Endometrium (tissue), 2 donors: ENCODE data around the gene ZNF423.
"Not testable (repeated sequence)": the region's sequence is repeated elsewhere in the genome, so short reads cannot be mapped to it uniquely, and the experiment has no call there.

Experiments used
- FAIRE-seq: peaks from 2 replicates; lab custom pipeline; 2012; peaks lifted over from hg19 to GRCh38; lab: Jason Lieb, UNC
- donor health status: control.
- donor health status: control.

Gene ZNF423

GRCh38 chr16:49510654-49511305 lies 345.1 kb downstream of the ZNF423 start:
- no peak for FAIRE-seq

- no peak for FAIRE-seq
These were observed 345.8 kb downstream of the ZNF423 start for GRCh38 chr16:49510141-49510540.

DNA sequence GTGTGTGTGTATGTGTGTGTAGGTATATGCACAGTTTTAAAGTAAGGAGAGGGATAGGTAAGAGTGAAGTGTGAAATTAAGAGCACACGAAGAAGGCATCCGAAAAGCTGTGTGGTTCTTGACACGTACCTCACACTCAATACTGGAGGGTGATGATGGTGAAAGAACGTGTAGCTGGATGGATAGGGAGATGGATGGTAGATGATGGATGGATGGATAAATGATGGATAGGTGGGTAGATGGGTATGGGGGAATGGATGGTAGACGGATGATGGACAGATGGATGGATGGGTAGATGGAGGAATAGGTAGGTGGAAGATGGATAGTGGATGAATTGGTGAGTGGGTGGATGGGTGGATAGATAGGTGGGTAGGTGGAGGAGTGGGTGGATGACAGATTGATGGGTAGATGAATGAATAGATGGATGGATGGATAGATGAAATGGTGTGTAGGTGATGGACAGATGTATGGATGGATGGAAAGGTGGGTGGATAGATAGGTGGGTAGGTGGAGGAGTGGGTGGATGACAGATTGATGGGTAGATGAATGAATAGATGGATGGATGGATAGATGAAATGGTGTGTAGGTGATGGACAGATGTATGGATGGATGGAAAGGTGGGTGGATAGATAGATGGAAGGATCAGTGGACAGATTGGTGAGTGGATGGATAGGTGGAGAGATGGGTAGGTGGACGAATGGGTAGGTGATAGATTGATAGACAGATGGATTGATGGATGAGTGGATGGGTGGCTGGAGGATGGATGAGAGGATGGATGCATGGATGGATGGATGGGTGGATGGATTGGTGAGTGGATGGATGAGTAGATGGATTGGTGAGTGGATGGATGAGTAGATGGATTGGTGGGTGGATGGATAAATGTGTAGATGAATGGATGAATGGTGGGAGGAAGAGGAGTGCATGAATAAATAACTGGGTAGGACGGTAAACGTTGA lies 349.6 kb downstream of the ZNF423 start:
- not testable (repeated sequence) for FAIRE-seq

DNA sequence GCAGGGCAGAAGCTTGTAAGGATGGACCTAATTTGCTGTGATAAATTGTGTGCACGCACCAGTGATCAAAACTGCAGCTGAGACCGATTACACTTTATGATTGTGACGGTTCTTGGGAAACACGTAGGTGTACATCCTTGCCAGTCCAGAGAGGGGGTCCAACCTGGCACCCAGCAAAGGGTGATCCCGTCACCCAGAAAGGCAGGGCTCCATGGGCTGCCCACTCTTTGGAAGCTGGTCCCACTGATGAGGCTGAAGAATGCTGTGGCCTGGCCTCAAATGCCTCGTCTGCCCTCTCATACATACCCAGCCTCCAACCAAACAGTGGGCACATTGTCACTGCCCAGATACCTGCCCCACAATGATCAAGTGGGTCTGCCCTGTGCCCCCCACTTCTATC lies 350.4 kb downstream of the ZNF423 start:
- FAIRE-seq: no peak

- FAIRE-seq: no peak
These were observed 351.3 kb downstream of the ZNF423 start for GRCh38 chr16:49504626-49505025.

- no peak for FAIRE-seq
These were observed 351.9 kb downstream of the ZNF423 start for GRCh38 chr16:49504023-49504364.

- FAIRE-seq: no peak
These were observed 352.5 kb downstream of the ZNF423 start for GRCh38 chr16:49503256-49504022.

DNA sequence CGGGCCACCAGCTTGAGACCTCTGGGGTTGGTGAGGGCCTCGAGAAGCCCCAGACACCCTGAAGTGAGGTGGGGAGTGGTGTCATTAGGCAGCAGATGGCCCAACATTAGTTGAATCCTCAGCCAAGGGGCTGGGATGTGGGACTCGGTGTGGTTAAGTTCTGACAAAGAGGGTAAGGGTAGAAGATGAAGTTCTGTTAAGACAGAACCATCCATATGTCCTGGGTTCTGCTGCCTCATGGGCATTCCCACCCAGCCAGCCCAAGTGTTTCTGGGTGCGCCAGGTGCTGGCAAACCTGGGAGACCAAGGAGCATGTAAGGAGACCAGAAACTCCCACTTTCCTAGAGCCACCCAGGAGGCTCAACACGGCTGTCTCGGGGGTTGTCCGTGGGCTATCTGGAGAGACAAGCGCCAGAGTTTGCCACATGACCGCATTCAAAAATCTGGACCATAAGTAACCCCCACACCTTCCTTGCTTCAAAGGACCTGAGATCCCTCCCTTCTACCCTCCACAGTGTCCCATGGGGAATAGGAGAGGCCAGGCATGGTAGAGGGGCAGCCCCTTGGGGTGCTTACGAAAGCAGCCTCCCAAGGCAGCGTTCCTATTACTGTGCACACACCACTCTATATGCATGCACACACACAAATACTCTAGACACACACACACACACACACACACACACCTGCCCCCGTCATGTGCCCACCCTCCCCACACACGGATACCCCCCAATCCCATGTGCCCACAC lies 353.6 kb downstream of the ZNF423 start:
- no peak for FAIRE-seq

DNA sequence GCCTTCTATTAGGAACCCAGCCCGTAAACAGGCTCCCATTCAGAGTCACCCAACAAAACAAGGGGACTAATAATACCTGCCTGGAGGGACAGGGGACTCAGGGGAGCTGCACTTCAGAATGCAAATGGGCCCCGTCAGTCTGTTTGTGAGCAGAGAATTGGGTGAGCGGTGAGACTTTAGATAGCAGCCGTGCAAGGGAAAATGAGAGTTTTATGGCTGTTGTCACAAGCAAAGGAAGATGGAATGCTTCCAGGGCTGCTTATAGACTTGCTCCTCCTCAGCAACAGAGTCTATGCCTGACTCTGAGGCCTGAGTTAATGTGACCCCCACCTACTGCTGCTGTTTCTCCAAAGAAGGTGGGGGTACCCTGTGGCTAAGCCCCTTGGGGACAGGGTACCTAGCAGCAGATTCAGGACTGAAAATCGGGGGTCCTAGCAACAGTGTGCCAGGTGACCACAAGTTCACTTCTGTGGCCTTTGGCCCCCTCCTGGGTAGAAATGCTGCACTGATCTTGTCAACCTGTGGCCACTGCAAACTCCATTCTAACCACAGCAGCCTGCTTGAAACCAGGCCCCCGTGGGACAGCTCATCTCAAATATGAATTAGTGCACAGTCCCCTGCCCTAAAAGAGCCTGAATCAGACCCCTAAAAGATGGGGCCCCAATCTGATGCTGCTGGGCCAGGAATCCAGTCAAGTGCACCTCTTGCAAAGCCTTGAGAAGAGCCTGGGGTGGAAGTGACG lies 355.9 kb downstream of the ZNF423 start:
- no peak for FAIRE-seq

- FAIRE-seq: no peak
These were observed 356.5 kb downstream of the ZNF423 start for GRCh38 chr16:49499414-49499785.

- FAIRE-seq: no peak
These were observed 357.1 kb downstream of the ZNF423 start for GRCh38 chr16:49498666-49499413.

- FAIRE-seq: no peak
These were observed 357.6 kb downstream of the ZNF423 start for GRCh38 chr16:49498264-49498663.

DNA sequence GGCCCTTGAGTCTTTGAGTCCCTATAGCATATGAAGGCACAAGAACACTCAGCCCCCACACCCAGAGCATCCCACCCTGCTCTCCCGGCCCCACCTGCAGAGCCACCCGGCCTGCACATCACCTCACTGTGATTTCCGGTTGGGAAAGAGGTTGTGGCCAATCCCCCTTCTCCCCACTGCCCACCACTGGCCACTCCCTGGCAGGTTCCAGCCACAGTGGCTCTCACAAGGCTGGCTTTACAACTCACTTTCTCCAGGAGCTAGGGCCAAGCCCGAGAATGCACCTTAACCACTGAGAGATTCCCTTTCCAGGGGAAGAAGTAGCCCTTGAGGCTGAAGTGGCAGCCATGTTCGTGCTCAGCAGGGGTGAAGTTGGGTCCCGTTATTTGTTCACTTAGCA lies 358.4 kb downstream of the ZNF423 start:
- no peak for FAIRE-seq

DNA sequence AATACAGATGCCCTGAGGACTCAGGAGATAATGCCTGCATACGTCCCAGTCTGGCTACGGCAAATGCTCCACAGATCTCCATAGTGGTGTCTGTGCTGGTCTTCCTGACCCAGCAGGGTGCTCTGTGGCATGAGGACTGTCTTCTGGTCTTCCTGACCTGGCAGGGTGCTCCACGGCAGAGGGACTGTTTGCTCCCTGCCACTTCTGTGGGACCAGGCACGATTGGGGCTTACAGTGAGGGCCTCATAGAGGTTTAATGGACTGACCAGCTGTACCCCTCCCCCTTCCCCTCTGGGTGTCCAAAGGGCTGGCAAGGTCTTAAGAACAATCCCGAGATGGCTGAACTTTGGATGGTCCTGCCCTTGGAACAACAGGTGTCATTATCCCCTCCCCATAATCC lies 359.3 kb downstream of the ZNF423 start:
- no peak for FAIRE-seq

GRCh38 chr16:49495596-49496355 lies 360.1 kb downstream of the ZNF423 start:
- no peak for FAIRE-seq

GRCh38 chr16:49494891-49495566 lies 360.9 kb downstream of the ZNF423 start:
- no peak for FAIRE-seq

GRCh38 chr16:49494474-49494873 lies 361.4 kb downstream of the ZNF423 start:
- FAIRE-seq: no peak

- FAIRE-seq: no peak
These were observed 362.1 kb downstream of the ZNF423 start for GRCh38 chr16:49493836-49494235.

DNA sequence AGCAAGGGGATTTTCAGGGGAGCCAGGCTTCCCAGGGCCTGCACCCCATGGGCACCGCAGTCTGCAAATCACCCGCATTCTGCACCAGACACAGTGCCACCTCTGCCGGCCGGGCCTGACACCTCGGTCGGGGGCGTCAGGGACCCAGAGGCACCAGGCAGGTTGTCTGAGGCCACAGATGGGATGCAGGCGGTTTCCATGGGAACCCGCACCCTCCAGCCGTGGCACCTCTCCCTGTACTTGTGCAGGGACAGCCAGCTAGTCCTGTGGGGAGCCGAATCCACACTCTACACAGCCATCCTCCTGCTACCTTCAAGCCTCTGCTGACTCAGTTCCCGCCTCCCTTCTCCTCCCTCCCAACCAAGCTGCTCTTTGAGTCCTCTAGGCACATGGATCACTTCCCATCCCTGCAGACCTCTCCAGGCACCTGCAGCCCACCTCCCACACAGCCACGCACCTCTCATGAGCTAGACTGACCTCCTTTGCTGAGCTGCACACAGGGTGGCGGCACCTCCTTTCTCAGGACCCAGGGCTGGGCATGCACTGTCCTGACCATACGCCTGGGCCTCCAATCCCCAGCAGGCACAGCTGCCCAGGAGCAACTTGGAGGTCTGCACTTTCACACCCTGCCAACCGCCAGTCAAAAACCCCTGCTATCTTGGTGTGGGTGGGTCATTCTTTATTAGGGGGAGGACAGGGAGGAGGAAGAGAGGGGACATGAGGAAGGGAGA lies 362.9 kb downstream of the ZNF423 start:
- FAIRE-seq: no peak
